Suprapubic skin (tissue), 3 donors: Measurements from ENCODE around the gene HIVEP2.

Experiments
- CTCF ChIP-seq, 2 donors: fragments of 200-600 bp in 1 of 2; fragments of 450-650 bp in 1 of 2; sonication (generic) in 1 of 2; IDR thresholded peaks; one replicate each; pipeline ENCODE4 v1.5.1; 2016 to 2019; ENCODE audit warnings: antibody characterized with exemption in 2 of 2, mild to moderate bottlenecking in 1 of 2, moderate library complexity in 1 of 2
- EP300 ChIP-seq: sonication (generic); formaldehyde crosslinking; IDR thresholded peaks from one replicate; pipeline ENCODE4 v1.6.1; 2017; ENCODE audit warnings: antibody characterized with exemption

- TF ChIP-seq EP300 (no peak), CTCF (IDR thresholded peaks at IDR 0.05) (no peak)
Measured at GRCh38 chr6:142950291-142950690, 5.3 kb upstream of the HIVEP2 start.
